Panc1 (cell line): Measurements from ENCODE around the gene SDF4. TPM values are rescaled to one million over a fixed set of nuclear protein-coding genes. Genes with fewer than 3 reads are reported as not detected.

Experiments used
- ATAC-seq: fragments of 200-7000 bp; cut with Tn5 transposase; 2 replicates; pipeline ENCODE4 v1.9.1; 2020; ENCODE audit warnings: mild to moderate bottlenecking, moderate library complexity
- BruUV-seq: library from RNA; stranded (reverse); fragments of 400-500 nt; replicated peaks from 2 replicates; lab custom pipeline; 2021; lab: Mats Ljungman, UMichigan
- CTCF ChIA-PET: fragments of 300-600 bp; sonication (Branson Sonifier 250); formaldehyde crosslinking; loops from one replicate; lab custom pipeline; 2022; ENCODE audit warnings: antibody characterized with exemption; lab: Charles Lee
- POLR2A ChIA-PET: fragments of 300-600 bp; sonication (Branson Sonifier 250); formaldehyde crosslinking; loops from one replicate; lab custom pipeline; 2022; ENCODE audit warnings: antibody characterized with exemption; lab: Charles Lee
- DNase-seq: peaks from one replicate; pipeline ENCODE4 v3.0.0-alpha.2; 2010; ENCODE audit warnings: low read depth, low spot score
- H3K27ac ChIP-seq: 2 replicates; pipeline ENCODE4 v1.5.1; 2011; ENCODE audit warnings: mild to moderate bottlenecking, low read length, inconsistent platforms
- H3K27me3 ChIP-seq: fragments of 200-500 bp; sonication (Bioruptor generic); 2 replicates; pipeline ENCODE4 v1.6.0; 2014; ENCODE audit warnings: low read length, inconsistent platforms; ENCODE audit not compliant: control insufficient read depth, insufficient read depth
- H3K36me3 ChIP-seq: fragments of 200-500 bp; sonication (Bioruptor generic); 2 replicates; pipeline ENCODE4 v1.5.1; 2014; ENCODE audit warnings: inconsistent platforms, mild to moderate bottlenecking, low read length, moderate library complexity; ENCODE audit not compliant: control insufficient read depth, insufficient read depth
- H3K4me1 ChIP-seq: 2 replicates; pipeline ENCODE4 v1.5.1; 2011; ENCODE audit warnings: inconsistent platforms, mild to moderate bottlenecking, low read length, moderate library complexity; ENCODE audit not compliant: control insufficient read depth, insufficient read depth
- H3K4me3 ChIP-seq, 2 experiments: 2 replicates each; pipeline ENCODE4 v1.5.1; 2011 to 2012; ENCODE audit warnings: low read depth in 2 of 2, low read length in 2 of 2, mild to moderate bottlenecking in 2 of 2, inconsistent platforms in 1 of 2, moderate library complexity in 1 of 2
- H3K9me3 ChIP-seq: fragments of 200-500 bp; sonication (Bioruptor generic); 2 replicates; pipeline ENCODE4 v1.5.1; 2014; ENCODE audit warnings: low read depth, mild to moderate bottlenecking, inconsistent platforms, low read length, moderate library complexity; ENCODE audit not compliant: control insufficient read depth, insufficient read depth
- POLR2AphosphoS5 ChIP-seq: IDR thresholded peaks from 2 replicates; pipeline ENCODE4 v1.6.1; 2012; ENCODE audit warnings: mild to moderate bottlenecking, low read depth, low read length, moderate library complexity
- SIN3A ChIP-seq: IDR thresholded peaks from 2 replicates; pipeline ENCODE4 v1.6.1; 2012; ENCODE audit warnings: low read depth, mild to moderate bottlenecking, low read length, moderate library complexity, borderline replicate concordance; ENCODE audit not compliant: insufficient read depth
- TCF7L2 ChIP-seq: IDR thresholded peaks from 2 replicates; pipeline ENCODE4 v1.6.1; 2011; ENCODE audit warnings: mild to moderate bottlenecking, low read depth, low read length, inconsistent platforms
- in situ Hi-C: cut with HindIII; loops from 2 replicates; pipeline ENCODE4 v1.10.0; 2016; ENCODE audit warnings: low sequenced_read_pairs, low pct_unique_long_range_greater_than_20kb
- intact Hi-C: fragments of 100-400 bp; cut with micrococcal nuclease; formaldehyde crosslinking; loops from one replicate; pipeline ENCODE4 v1.10.0; 2022; ENCODE audit not compliant: unreplicated experiment
- total RNA-seq: library from RNA; stranded (reverse); gene quantifications from one replicate; pipeline ENCODE4 v1.2.1, GENCODE V29; 2021; ENCODE audit not compliant: unreplicated experiment
- TF ChIP-seq, protein P1 (sequence below), 2 experiments: IDR thresholded peaks; 2 replicates each; pipeline ENCODE4 v1.6.1; 2011 to 2012; ENCODE audit warnings: low read depth in 2 of 2, control low read depth in 1 of 2, low read length in 1 of 2, mild to moderate bottlenecking in 1 of 2, moderate library complexity in 1 of 2; ENCODE audit not compliant: insufficient read depth in 1 of 2
- TF ChIP-seq, protein P2 (sequence below): fragments of 450-650 bp; IDR thresholded peaks from 2 replicates; pipeline ENCODE4 v1.5.1; 2017; ENCODE audit warnings: mild to moderate bottlenecking

SDF4 gene
- total RNA-seq, 1 experiment from 2014 or later = 335 TPM

DNA sequence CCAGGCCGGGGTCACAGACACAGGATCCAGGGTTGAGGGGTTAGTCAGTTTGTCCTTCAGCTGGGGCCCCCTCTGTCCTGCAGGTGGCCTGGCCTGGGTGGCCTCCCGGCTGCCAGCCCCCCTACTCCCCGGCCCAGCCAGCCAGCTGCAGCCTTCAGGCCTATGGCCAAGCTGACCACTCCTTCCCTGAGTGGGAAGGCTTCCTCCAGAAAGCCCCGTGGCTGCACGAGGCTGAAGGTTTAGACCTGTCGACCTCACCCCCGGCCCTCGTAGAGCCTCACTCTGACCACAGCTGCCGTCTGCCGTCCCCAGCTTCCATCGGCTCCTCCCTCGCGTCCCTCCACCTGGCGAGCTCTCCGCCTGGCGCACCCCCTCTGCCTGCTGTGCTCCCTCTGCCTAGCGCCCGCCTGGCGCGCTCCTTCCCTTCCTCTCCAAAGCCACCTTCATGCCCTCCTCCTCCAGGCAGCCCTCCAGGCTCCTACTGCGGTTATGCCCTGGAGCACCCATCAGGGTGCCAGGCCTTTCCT lies 48.5 kb downstream of the SDF4 start:
- intact Hi-C loops (loop anchor here (10.0 kb wide), 1 partner anchor 58 kb away; no protein-coding TSS in a partner anchor), in situ Hi-C loops (no loop called here)
- CTCF ChIA-PET = interaction anchor here (0.6 kb wide), 1 partner anchor 24 kb away, joined by 9 read pairs; no protein-coding TSS in a partner anchor
- POLR2A ChIA-PET = no interaction called here
- no TSS peak for BruUV-seq
- H3K27me3 ChIP-seq = no peaks in the 10 kb centered on the region
- no peaks in the 10 kb centered on the region for H3K36me3 ChIP-seq
- ATAC-seq (no peak; the same call in 1 of the 2 replicates), DNase-seq (no peak)
- TF ChIP-seq TCF7L2 (no peak), POLR2AphosphoS5 (no peak)
- H3K9me3 ChIP-seq = no peaks in the 10 kb centered on the region
- no peak overlapping the region for H3K27ac ChIP-seq
- H3K4me1 ChIP-seq = no peaks in the 10 kb centered on the region
- no peak overlapping the region for H3K4me3 ChIP-seq

DNA sequence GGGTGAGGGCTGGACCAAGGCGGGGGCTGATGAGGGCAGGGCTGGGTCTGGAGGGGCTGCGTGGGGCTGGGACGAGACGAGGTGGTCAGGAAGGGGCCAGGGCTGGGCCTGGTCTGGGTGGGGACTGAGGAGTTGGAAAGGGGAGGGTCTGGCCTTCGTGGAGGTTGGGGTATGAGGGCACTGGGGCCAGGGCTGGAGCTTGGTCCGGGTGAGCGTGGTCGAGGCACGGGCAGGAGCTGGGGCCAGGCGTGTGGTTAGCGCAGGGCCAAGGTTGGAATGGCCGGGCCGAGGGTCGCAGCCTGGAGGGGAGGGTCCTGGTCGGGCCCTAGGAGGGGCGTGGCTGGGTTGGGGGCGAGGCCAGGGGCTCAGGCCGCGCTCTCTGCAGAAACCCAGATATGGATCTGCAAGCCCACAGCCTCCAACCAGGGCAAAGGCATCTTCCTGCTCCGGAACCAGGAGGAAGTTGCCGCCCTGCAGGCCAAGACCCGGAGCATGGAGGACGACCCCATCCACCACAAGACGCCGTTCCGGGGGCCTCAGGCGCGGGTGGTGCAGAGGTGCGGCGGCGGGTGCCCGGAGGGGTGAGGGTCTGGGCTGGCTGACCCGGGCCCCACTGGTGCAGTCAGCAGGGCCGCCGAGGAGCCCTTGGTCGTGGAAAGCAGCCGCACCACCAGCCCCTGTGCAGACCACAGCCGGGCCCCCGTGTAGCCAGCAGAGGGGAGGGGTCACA lies 49.1 kb downstream of the SDF4 start:
- DNase-seq (no peak), ATAC-seq (no peak)
- no TSS peak for BruUV-seq
- Histone ChIP-seq H3K4me3 (no peak overlapping the region), H3K27me3 (no peaks in the 10 kb centered on the region), H3K4me1 (no peaks in the 10 kb centered on the region), H3K36me3 (no peaks in the 10 kb centered on the region), H3K9me3 (no peaks in the 10 kb centered on the region), H3K27ac (no peak overlapping the region)
- TF ChIP-seq, protein P1, sequence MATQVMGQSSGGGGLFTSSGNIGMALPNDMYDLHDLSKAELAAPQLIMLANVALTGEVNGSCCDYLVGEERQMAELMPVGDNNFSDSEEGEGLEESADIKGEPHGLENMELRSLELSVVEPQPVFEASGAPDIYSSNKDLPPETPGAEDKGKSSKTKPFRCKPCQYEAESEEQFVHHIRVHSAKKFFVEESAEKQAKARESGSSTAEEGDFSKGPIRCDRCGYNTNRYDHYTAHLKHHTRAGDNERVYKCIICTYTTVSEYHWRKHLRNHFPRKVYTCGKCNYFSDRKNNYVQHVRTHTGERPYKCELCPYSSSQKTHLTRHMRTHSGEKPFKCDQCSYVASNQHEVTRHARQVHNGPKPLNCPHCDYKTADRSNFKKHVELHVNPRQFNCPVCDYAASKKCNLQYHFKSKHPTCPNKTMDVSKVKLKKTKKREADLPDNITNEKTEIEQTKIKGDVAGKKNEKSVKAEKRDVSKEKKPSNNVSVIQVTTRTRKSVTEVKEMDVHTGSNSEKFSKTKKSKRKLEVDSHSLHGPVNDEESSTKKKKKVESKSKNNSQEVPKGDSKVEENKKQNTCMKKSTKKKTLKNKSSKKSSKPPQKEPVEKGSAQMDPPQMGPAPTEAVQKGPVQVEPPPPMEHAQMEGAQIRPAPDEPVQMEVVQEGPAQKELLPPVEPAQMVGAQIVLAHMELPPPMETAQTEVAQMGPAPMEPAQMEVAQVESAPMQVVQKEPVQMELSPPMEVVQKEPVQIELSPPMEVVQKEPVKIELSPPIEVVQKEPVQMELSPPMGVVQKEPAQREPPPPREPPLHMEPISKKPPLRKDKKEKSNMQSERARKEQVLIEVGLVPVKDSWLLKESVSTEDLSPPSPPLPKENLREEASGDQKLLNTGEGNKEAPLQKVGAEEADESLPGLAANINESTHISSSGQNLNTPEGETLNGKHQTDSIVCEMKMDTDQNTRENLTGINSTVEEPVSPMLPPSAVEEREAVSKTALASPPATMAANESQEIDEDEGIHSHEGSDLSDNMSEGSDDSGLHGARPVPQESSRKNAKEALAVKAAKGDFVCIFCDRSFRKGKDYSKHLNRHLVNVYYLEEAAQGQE (IDR thresholded peaks at IDR 0.05; ENCODE audit: insufficient read depth in 1 of 2, low read depth in 2 of 2, low read length in 1 of 2) = no peak
- TF ChIP-seq SIN3A = no peak
- TF ChIP-seq, protein P2, sequence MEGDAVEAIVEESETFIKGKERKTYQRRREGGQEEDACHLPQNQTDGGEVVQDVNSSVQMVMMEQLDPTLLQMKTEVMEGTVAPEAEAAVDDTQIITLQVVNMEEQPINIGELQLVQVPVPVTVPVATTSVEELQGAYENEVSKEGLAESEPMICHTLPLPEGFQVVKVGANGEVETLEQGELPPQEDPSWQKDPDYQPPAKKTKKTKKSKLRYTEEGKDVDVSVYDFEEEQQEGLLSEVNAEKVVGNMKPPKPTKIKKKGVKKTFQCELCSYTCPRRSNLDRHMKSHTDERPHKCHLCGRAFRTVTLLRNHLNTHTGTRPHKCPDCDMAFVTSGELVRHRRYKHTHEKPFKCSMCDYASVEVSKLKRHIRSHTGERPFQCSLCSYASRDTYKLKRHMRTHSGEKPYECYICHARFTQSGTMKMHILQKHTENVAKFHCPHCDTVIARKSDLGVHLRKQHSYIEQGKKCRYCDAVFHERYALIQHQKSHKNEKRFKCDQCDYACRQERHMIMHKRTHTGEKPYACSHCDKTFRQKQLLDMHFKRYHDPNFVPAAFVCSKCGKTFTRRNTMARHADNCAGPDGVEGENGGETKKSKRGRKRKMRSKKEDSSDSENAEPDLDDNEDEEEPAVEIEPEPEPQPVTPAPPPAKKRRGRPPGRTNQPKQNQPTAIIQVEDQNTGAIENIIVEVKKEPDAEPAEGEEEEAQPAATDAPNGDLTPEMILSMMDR = no peak
- TF ChIP-seq TCF7L2 = no peak
- TF ChIP-seq POLR2AphosphoS5 = no peak
- ChIA-PET POLR2A (no interaction called here), CTCF (interaction anchor here (0.5 to 0.6 kb wide), 2 partner anchors 24 to 198 kb away, joined by 4 to 9 read pairs; no protein-coding TSS in a partner anchor)
- intact Hi-C loops (loop anchor here (10.0 kb wide), 1 partner anchor 58 kb away; no protein-coding TSS in a partner anchor), in situ Hi-C loops (no loop called here)
